Neural cell (in vitro differentiated cells): Measurements from ENCODE around the gene ITPK1.

Experiments used
- EZH2 ChIP-seq: fragments of 200-600, 300-800 bp; shearing (Covaris generic), sonication (generic); IDR thresholded peaks from 2 replicates; pipeline ENCODE4 v1.6.1; 2014; ENCODE audit warnings: antibody characterized with exemption, low read length, borderline replicate concordance, mild to moderate bottlenecking; ENCODE audit not compliant: insufficient read depth, poor library complexity, severe bottlenecking
- MXI1 ChIP-seq: fragments of 450-650 bp; conservative IDR thresholded peaks from 2 replicates; pipeline ENCODE4 v1.6.1; 2014; ENCODE audit warnings: antibody characterized with exemption, mild to moderate bottlenecking; ENCODE audit not compliant: poor library complexity, severe bottlenecking
- POLR2AphosphoS5 ChIP-seq: IDR thresholded peaks from 2 replicates; pipeline ENCODE4 v1.6.1; 2012
- RAD21 ChIP-seq: fragments of 450-650 bp; conservative IDR thresholded peaks from 2 replicates; pipeline ENCODE4 v1.6.1; 2014; ENCODE audit warnings: antibody characterized with exemption, mild to moderate bottlenecking, moderate library complexity
- SMC3 ChIP-seq: fragments of 450-650 bp; conservative IDR thresholded peaks from 2 replicates; pipeline ENCODE4 v1.6.1; 2014; ENCODE audit warnings: antibody characterized with exemption, mild to moderate bottlenecking, moderate library complexity; ENCODE audit not compliant: poor library complexity
- TAF1 ChIP-seq: IDR thresholded peaks from 2 replicates; pipeline ENCODE4 v1.6.1; 2012; ENCODE audit warnings: low read depth
- TF ChIP-seq, protein P1 (sequence below): fragments of 450-650 bp; IDR thresholded peaks from 2 replicates; pipeline ENCODE4 v1.5.1; 2014; ENCODE audit warnings: antibody characterized with exemption, mild to moderate bottlenecking, moderate library complexity; ENCODE audit not compliant: poor library complexity, severe bottlenecking

DNA sequence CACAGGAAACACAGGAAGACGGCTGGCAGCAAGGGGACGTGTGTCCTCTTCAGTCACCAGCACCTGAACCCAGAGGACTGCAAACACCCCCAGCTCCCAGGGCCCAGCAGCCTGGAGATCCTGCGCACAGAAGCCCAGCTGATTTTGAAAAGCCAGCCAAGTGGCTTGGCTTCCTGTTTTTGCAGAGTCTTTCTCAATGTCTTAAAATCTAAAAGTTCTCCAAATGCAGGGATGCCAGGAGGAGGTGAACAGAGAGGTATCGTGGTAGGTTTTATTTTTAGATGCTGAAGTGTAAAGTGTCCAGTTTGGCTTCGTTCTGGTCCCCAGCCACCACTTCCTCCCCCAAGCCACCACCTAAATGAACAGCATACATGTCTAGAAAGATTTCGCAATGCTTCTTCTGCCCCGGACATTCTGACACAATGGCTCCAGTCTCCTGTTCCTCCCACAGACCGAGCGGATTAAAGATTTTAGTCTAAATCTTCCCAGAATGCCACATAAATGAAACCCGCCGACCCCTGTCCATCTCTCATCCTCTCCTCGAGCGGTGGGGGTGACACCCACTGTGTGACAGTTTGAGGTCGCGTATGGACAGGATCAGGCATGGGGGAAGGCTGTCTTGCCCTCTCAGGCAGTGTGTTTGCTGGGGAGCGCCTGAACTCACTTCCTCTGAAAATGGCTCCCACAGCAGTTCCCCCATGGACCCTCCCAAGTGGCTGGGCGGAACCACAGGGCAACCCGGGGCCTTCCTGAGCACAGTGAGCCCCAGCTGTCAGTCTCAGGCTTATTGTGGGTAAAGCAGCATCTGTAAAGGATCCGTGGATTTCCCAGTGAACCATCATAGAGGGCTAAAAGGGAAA is 41.6 kb downstream of the ITPK1 start:
- TF ChIP-seq POLR2AphosphoS5 (no peak), EZH2 (no peak), MXI1 (no peak), RAD21 (no peak), SMC3 (no peak), TAF1 (no peak)
- TF ChIP-seq, protein P1, sequence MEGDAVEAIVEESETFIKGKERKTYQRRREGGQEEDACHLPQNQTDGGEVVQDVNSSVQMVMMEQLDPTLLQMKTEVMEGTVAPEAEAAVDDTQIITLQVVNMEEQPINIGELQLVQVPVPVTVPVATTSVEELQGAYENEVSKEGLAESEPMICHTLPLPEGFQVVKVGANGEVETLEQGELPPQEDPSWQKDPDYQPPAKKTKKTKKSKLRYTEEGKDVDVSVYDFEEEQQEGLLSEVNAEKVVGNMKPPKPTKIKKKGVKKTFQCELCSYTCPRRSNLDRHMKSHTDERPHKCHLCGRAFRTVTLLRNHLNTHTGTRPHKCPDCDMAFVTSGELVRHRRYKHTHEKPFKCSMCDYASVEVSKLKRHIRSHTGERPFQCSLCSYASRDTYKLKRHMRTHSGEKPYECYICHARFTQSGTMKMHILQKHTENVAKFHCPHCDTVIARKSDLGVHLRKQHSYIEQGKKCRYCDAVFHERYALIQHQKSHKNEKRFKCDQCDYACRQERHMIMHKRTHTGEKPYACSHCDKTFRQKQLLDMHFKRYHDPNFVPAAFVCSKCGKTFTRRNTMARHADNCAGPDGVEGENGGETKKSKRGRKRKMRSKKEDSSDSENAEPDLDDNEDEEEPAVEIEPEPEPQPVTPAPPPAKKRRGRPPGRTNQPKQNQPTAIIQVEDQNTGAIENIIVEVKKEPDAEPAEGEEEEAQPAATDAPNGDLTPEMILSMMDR, result no peak
